Stimulated activated CD8-positive, alpha-beta memory T cell treated with anti-CD3 and anti-CD28 coated beads, Interleukin-2, amount 100 ng/mL, for 48 hours (primary cell): Measurements from ENCODE around the gene BCR.
"Not testable (repeated sequence)": the region's sequence is repeated elsewhere in the genome, so short reads cannot be mapped to it uniquely, and the experiment has no call there.

Experiments
- DNase-seq, 2 donors: peaks; one replicate each; pipeline ENCODE4 v3.0.0-alpha.2; 2020; ENCODE audit warnings: low read depth in 2 of 2

Gene BCR

DNA sequence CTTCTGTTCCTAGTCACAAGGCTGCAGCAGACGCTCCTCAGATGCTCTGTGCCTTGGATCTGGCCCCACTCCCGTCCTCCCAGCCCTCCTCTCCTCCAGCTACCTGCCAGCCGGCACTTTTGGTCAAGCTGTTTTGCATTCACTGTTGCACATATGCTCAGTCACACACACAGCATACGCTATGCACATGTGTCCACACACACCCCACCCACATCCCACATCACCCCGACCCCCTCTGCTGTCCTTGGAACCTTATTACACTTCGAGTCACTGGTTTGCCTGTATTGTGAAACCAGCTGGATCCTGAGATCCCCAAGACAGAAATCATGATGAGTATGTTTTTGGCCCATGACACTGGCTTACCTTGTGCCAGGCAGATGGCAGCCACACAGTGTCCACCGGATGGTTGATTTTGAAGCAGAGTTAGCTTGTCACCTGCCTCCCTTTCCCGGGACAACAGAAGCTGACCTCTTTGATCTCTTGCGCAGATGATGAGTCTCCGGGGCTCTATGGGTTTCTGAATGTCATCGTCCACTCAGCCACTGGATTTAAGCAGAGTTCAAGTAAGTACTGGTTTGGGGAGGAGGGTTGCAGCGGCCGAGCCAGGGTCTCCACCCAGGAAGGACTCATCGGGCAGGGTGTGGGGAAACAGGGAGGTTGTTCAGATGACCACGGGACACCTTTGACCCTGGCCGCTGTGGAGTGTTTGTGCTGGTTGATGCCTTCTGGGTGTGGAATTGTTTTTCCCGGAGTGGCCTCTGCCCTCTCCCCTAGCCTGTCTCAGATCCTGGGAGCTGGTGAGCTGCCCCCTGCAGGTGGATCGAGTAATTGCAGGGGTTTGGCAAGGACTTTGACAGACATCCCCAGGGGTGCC is 109.8 kb downstream of the BCR start:
- peak; percentile 30 to 46 for DNase-seq

DNA sequence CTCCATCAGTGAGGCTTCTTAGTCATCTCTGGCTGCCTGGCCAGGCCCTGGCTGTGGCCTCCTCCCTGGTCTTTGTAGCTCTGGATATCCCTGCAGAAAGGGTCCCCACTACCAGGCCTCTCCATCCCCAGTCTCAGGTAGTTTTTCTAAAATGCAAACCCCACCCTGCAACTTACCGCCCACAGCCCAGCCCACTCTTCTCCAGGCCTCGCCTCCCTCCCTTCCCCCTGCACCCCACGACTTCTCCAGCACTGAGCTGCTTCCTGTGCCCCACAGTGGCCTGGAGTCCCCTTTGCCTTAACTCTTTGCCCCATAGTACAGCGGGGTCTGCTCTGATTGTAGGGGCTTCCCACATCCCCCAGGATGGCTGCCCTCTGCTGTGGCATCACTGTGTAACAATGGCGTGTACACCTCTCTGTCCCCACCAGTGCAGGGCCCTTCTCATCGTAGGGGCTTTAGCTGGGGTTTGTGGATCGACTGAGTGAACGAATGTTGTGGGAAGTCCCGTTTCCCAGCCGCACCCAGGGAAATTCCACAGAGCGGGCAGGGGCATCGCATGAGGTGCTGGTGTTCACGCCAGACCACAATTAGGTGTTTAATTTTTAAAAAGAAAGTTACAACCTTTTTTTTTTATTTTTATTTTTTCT is 111.6 kb downstream of the BCR start:
- no peak for DNase-seq

DNA sequence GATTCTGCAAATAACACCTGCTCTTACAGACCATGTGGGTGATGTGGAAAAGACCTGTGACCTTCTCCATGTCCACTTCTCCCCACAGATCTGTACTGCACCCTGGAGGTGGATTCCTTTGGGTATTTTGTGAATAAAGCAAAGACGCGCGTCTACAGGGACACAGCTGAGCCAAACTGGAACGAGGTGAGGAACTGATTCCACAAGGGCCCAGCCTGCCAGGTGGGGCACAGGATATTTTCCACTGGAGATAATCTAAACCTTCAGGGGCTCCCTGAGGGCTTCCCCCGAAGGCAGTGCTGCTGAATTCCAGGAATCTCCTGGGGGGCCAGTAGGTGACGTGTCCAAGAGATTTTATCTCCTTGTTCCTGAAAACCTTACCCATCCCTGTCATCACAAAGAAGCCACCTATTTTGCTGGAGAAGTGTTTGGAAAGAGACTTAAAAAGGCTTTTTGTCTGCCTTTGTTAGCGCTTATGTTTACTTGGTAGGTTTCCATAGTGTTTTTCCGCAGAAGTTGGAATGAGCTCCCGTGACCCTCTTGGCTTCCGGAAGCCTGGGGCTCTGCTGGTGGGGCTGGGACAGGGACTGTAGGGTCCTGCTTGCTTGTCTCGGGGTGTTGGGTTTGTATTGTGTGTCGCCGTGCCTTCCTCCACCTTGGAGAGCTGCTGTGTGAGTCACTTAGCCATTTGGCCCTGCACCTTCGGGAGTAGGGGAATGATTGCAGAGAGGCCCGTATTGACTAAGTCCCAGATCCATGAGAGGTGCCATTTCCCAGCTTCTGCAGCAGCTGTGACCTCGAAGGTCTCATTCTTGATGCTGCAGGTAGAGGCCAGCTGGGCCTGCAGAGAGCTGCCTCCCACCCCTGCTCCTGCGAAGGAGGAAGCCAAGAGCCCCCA is 112.4 kb downstream of the BCR start:
- DNase-seq = no peak

DNA sequence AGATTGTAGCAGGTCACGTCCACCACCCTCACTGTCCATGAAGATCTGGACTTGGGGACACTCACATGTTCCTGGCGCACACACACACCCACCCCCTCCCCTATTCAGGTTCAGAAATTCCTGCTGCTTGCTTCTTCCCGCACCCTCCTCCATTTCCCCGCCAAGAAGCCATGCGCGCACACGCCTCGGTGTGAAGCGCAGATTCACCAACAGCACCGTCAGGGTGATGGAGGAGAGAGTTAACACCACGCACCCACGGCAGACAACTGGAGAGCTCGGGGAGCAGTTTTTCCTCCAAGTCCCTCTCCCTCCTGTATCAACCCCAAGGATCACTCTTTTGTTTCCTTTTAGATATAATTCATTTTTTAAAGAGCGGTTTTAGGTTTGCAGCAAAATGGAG is 113.4 kb downstream of the BCR start:
- DNase-seq = no peak

DNA sequence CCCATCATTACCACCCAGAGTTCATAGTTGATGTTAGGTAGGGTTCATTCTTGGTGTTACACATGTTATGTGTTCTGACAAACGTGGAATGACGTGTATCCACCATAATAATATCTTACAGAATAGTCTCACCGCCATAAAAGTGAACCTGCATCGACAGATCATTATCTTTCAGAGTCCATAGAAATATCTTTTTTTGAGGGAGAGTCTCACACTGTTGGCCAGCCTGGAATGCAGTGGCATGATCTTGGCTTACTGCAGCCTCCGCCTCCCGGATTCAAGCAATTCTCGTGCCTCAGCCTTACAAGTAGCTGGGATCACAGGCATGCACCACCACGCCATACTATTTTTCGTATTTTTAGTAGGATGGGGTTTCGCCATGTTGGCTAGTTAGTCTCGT is 113.9 kb downstream of the BCR start:
- DNase-seq = no peak

DNA sequence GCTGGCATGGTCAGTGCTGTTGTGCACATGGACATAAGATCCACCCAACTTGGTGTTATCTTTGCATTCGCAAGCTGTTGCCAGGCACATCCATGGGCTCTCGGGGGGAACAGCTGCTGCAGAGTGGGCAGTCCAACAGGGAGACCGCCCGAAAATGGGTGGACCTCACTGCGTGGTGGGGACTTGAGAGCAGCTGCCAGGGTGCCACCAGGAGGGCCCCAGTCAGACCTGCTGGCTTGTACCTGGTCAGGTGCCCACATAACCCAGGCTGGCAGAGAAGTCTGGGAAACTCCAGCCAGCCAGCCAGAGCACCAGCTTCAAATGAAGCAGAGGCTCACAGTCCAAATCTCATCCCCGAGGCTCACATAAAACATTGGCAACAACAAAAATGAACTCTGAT is 120.2 kb downstream of the BCR start:
- no peak for DNase-seq

DNA sequence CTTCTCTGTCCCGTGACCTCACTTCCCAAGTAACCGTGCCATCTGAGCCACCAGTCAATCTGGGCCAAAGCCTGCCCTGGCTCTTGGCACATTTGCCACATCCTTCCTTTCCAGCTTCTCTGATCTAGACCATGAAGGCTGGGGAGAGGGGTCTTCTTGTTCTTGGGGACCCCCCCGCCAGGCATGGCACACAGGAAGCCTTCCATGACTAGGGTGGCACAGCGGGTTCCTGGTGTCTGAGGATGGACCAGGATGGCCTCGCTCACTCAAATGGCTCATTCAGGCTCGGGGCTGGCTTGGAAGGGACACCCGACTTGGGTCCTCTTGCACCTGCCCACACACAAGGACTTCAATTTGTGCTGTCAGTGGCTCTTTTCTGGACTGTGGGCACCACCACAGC is 121.3 kb downstream of the BCR start:
- no peak for DNase-seq

DNA sequence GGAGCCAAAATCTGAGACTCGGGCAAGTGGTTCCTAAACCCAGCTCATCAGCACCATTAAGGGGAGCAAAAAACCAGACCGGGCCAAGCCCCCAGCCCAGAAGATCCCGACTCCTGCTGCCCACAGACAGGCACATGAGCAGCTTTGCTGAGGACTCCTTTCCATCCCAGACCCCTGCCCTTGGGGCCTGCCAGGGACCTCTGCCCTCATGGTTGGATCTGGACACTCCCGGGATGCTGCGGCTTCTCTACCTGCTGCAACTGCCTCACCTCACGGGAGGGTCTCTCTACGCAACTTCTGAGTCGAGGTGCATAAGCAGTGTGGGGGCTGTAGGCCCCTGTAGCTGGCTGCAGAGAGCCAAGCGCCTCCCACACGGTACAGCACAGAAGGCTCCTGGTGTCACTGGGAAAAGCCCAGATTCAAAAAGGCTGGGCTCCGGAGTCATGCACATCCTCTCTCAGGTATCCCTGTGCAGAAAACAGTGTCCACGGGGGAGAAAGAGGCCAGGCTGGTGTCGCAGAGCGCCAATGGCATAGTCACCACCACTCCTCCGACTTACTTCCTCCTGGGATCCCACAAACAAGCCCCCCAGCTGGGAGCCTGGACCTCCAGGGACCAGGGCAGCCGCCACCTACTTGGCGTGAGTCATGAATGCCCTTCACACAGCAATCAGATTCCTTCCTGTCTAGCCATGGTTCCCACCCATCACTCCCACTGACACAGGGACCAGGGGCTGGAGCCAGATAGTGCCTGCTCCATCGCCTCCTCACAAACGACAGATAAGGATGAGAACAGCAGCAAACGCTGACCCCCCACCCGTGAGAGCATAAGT is 122.1 kb downstream of the BCR start:
- no peak for DNase-seq

DNA sequence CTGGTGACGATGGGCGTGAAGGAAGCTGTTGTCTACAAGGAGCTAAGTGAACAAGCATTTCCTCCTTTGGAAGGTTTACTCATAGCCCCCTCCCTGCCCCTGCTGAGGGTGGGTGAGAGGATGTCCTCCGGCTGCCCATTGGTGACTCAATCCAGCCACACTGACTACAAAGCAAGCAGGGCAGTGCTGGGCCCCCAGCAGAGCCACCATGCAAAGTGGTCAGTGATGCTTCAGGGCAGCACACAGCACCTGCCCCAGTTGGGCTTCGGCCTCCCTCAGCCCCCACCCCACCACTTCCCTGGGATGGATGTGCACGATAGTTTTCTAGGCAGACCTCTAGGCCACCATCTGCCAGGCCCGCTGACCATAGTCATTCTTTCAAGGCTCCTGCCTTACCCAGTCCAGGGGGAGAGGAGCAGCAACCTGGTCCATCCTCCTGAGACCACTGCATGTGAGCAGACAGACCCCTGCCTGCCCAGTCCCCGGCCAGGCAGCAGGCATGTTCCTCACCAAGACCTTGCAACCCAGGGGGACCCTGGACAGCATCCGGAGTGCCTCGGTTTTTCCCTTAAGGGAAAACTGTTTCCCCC is 125.1 kb downstream of the BCR start:
- DNase-seq = no peak

DNA sequence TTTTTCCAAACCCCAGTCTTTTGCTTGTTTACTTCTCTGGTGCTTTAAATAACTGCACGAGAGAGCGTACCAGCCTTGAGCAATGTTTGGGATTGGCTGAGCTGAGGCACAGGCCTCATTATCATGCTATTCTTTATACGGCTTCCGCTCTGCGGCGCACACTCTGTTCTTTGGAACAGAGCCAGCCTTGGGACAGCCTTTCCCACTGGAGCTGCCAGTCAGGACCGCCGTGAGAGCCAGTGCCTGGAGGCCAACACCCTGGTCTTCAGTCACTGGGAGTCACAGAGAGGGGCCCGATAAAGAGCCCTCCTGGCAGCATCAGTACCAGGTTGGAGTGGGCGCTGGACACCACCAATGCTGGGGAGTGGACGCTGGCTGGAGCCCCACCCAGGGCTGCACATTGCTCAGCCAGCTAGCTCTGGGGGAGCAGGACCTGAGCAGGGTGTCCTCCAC is 125.6 kb downstream of the BCR start:
- DNase-seq = no peak

DNA sequence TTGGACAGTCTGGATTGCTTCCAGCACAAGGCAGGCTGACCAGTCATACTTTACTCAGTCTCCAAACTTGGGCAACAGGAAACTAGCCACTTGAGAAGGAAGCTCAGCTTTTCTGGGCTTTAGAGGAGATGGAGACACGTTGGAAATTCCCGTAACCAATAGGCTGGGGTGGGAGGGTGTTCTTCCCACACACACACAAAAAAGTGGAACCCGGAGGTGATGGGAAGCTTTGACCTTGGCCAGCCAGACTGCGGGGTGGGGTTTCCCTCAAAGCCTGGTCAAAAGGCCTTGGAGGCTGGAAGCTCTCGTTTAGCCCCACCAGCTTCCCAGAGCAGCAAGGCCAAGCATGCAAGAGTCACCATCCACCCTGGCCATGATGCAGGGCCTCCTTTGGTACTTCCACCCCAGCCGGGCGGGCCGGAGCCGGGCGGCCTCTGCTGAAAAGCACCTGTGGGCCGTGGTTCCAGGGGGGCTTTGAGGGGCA is 126.2 kb downstream of the BCR start:
- no peak for DNase-seq

DNA sequence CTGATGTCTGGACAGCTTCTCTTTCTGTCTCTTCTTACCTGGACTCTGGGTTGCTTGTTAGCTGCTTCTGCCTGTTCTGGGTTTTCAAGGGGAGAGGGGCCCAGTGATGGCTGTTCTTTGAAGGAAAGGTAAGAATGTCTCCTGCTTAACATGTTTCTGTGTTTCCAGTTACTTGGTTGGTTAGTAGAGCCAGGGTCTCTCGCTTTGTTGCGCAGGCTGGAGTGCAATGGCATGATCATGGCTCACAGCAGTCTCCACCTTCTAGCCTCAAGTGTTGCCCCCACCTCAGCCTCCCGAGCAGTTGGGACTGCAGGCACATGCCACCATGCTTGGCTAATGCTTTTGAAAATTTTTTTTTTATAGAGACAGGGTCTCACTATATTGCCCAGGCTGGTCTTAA is 126.6 kb downstream of the BCR start:
- DNase-seq = no peak

DNA sequence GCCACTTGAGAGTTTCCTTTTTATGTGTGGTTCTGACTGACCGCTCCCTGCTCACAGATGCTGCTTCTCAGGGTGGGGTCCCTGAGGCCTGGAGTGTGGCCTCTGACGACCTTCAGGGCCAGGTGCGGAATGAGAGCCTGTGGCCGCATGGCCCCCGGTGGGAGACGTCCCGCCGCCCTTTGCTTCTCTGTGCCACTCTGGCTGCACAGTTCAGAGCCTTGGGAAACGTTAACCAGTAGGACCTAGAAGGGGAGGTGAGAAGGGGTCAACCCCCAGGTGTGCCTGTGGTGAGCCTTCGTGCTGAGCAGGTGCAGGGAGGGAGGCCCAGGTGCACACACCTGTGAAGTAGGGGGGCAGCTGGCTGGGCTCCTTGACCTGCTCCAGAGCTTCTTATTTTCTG is 127.2 kb downstream of the BCR start:
- not testable (repeated sequence) for DNase-seq

DNA sequence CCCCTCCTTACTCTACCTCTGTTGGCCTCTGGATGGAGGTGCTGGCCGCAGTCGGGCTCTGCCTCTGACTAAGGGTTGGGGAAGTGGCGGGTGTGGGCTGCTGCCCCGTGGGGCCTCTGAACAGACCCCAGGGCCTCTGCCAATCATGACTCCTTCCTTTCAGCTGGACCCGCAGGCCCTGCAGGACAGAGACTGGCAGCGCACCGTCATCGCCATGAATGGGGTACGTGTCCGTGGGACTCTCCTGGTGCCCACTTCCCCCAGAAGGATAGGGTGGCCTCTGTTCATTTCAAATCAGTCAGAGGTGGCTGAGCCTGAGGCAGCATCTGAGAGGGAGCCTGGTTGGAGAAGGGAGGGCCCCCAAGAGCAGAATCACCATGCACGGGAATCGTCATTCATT is 129.0 kb downstream of the BCR start:
- not testable (repeated sequence) for DNase-seq

DNA sequence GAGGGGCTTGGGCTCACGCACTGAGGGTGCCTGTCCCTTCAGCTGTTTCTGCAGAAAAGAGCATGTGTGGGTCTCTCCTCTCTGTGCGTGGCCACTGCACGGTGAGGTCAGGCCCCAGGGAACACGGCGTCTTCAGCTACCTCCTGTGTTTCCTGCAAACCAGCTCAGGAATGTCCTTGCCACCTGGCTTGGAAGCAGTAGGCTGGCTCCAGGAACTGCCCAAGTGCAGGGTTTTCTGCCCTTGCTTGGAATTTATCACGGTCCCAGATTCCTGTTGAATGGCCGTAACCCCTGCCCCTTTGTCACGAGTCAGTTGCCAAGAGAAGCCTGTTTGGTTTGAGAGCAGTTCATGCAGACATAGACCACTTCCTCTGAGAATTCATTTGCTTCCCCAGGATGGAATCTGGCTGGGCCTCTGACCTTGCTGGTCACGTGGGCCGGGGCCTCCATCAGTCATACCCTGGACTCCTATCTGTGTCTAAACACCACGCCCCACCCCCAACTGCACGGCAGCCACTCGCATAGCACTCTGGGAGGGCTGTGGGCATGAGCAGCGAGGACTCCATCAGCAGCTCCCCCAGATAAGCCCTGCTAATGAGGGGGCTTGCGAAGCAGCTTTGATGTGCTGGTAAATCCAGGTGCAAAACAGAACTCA is 130.3 kb downstream of the BCR start:
- not testable (repeated sequence) for DNase-seq

DNA sequence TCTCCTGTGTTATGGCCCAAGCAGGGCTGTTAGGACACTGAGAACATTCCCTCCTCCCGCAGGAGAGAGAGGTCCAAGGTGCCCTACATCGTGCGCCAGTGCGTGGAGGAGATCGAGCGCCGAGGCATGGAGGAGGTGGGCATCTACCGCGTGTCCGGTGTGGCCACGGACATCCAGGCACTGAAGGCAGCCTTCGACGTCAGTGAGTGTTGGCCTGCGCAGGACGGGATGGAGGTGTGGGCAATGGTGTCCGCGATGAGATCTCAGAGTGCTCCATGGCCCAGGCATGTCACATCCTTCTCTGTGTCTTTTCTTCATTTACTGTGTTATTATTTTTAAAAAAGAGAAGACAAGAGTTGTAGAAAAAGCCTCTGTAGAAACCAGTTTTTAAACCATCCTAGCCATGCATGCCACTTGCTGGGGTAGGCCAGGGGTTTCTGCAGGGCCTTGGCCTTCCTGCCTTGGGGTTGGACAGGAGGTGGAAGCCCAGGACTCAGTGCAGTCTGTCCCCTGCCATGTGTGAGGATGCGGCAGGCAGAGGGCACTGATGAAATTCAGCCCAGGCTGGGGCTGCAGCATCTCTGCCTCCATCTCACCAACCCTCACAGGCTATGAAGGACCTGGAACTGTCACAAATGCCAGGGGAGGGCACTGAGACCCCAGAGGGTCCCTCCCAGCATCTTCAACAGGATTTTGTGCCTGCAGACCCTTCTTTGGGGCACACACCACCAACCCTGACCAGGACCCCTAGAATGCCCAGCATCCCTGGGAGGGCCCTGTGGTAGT is 131.5 kb downstream of the BCR start:
- DNase-seq = not testable (repeated sequence)

DNA sequence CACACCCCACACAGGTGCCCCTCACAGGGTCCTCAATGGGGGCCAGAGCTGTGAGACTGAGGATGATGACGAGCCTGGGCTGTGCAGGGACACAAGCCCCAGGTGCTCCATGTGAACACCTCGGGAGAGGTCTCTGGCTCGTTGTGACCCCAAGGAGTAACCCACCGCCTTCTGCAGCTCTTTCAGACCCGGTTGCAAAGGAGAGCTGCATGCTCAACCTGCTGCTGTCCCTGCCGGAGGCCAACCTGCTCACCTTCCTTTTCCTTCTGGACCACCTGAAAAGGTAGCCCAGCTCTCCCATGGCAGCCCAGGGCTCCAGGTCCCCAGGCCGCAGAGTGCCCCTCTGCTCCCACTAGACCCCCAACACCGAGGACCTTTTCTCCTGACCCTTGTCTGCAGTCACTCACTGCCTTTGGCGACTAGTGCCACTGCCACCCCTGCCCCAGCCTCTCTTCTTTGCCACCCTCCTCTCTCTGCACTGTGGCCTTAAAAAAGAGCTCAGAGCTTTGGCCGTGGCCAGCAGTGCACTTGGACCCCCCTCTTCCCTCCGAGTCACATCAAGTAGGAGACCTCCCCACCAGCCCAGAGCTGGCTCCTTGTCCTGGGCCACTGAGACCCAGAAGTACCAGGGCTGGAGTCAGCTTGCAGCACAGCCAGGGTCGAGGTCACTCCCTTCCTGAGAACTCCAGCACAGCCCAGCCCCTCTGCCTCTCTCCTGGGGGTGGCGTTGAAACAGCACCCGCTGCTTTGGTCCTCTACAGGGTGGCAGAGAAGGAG is 133.7 kb downstream of the BCR start:
- DNase-seq = no peak

DNA sequence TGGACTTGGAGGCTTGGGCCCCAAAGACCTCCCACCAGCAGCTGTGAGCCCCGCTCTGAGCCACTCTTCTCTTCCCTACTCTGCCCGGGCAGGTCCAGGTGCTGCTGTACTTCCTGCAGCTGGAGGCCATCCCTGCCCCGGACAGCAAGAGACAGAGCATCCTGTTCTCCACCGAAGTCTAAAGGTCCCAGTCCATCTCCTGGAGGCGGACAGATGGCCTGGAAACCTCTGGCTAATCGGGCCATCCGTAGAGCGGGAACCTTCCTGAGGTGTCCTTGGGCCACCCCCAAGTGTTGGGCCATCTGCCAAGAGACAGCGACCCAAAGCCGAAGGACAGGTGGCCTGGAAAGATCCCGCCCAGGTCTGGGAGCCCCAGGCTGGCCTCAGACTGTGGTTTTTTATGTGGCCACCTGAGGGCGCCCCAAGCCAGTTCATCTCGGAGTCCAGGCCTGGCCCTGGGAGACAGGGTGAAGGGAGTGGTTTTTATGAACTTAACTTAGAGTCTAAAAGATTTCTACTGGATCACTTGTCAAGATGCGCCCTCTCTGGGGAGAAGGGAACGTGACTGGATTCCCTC is 135.1 kb downstream of the BCR start:
- DNase-seq = peak; percentile 42 to 46
